Central memory CD8-positive, alpha-beta T cell (primary cell): Measurements from ENCODE around the gene NRCAM.
A peak's percentile ranks its signal among the peaks of the same experiment; 100 is the strongest.
"Not testable (repeated sequence)": the region's sequence is repeated elsewhere in the genome, so short reads cannot be mapped to it uniquely, and the experiment has no call there.

Experiments used
- ATAC-seq: fragments of 150-1000 bp; cut with Tn5 transposase; replicated peaks from 2 replicates; pipeline ENCODE4 v1.10.0; 2022; ENCODE audit warnings: mild to moderate bottlenecking, moderate FRiP score, moderate number of reproducible peaks; ENCODE audit not compliant: poor library complexity, severe bottlenecking; ENCODE audit errors: extremely low read depth
- DNase-seq, 2 donors: peaks; one replicate each; pipeline ENCODE4 v3.0.0; 2021; ENCODE audit warnings: low spot score in 2 of 2
- H3K27ac Mint-ChIP-seq: one replicate; pipeline ENCODE4 v1.8.0; 2022; ENCODE audit warnings: low read depth, mild to moderate bottlenecking, moderate library complexity, mixed read lengths
- H3K27me3 Mint-ChIP-seq: one replicate; pipeline ENCODE4 v1.8.0; 2022; ENCODE audit warnings: mixed read lengths
- H3K36me3 Mint-ChIP-seq: one replicate; pipeline ENCODE4 v1.8.0; 2022; ENCODE audit warnings: mild to moderate bottlenecking, moderate library complexity, mixed read lengths; ENCODE audit not compliant: insufficient read depth
- H3K4me1 Mint-ChIP-seq: one replicate; pipeline ENCODE4 v1.8.0; 2022; ENCODE audit warnings: mixed read lengths
- H3K4me3 Mint-ChIP-seq: one replicate; pipeline ENCODE4 v1.8.0; 2022; ENCODE audit warnings: mild to moderate bottlenecking, moderate library complexity, mixed read lengths
- H3K9me3 Mint-ChIP-seq: one replicate; pipeline ENCODE4 v1.8.0; 2022; ENCODE audit warnings: mixed read lengths

NRCAM gene

DNA sequence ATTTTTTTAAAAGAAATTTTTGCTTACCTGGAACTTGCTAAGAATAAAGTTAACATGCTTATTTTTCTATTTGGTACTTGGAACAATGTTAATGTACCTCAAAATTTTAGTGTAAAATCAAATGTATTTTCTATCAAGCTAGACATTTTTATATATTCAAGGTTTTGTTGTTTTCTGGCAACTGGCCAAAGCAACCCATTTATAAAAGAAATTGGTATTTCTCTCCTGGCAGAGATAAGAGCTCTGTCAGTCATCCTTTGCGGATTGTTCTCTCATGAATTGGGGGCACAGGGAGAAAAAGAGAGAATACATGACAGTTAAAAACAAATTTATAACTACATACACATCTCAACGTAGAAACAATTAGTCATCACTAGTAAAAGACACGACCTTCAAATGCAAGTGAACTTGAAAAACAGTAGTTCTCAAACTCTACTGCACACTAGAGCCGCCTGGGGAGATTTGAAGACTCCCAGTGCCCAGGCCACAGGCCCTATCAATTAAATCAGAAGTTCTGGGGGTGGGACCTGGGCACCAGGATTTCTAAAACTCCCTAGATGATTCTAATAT, 173.7 kb downstream of the NRCAM start:
- DNase-seq, result no peak
- no peak overlapping the region for H3K27ac Mint-ChIP-seq
- H3K4me1 Mint-ChIP-seq, result no peaks in the 10 kb centered on the region
- ATAC-seq, result no peak
- no peak overlapping the region for H3K4me3 Mint-ChIP-seq
- H3K9me3 Mint-ChIP-seq, result peaks cover under 1% of the 10 kb centered on the region
- H3K27me3 Mint-ChIP-seq, result peaks cover 28% of the 10 kb centered on the region
- peaks cover 1% of the 10 kb centered on the region for H3K36me3 Mint-ChIP-seq

DNA sequence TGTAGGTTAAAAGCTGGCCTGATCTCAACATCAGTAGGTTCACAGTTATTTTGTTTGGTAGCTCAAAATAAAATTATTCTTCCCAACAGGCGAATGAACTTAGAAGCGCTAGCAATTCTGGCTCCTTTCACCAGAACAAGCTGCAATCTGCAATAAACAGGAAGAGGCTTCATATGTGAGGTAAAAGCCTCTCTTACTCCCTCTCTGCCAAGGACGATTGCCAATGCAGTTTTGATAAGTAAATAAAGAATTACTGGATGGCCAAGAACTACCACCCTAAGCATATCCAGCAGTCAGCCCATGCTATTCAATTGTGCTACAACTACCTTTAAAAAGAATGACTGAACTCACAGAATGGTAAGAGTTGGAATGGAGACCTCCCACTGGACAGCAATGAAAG, 176.1 kb downstream of the NRCAM start:
- ATAC-seq, result no peak
- H3K4me1 Mint-ChIP-seq, result no peaks in the 10 kb centered on the region
- H3K27ac Mint-ChIP-seq, result no peak overlapping the region
- peaks cover 10% of the 10 kb centered on the region for H3K9me3 Mint-ChIP-seq
- H3K27me3 Mint-ChIP-seq, result peaks cover 14% of the 10 kb centered on the region
- DNase-seq, result no peak
- H3K4me3 Mint-ChIP-seq, result no peak overlapping the region
- H3K36me3 Mint-ChIP-seq, result peaks cover 1% of the 10 kb centered on the region

DNA sequence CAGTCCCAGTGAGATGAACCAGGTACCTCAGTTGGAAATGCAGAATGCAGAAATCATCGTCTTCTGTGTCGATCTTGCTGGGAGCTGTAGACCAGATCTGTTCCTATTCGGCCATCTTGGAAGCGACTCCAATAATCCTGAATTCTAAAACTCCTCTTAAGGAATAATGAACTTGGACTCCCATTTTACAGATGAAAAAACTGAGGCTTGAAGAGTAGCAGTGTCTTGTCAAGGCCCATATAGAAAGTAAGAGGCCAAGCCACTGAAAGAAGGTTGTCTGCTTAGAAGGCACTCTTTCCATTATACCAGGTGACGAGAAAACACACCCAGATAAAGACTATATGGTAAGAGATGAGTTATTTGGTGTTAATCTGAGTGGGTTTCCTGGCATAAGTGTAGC, 177.5 kb downstream of the NRCAM start:
- H3K27ac Mint-ChIP-seq, result no peak overlapping the region
- H3K27me3 Mint-ChIP-seq, result peaks cover under 1% of the 10 kb centered on the region
- ATAC-seq (no peak), DNase-seq (no peak)
- no peaks in the 10 kb centered on the region for H3K4me1 Mint-ChIP-seq
- no peak overlapping the region for H3K4me3 Mint-ChIP-seq
- peaks cover 10% of the 10 kb centered on the region for H3K9me3 Mint-ChIP-seq
- H3K36me3 Mint-ChIP-seq, result peaks cover 1% of the 10 kb centered on the region

DNA sequence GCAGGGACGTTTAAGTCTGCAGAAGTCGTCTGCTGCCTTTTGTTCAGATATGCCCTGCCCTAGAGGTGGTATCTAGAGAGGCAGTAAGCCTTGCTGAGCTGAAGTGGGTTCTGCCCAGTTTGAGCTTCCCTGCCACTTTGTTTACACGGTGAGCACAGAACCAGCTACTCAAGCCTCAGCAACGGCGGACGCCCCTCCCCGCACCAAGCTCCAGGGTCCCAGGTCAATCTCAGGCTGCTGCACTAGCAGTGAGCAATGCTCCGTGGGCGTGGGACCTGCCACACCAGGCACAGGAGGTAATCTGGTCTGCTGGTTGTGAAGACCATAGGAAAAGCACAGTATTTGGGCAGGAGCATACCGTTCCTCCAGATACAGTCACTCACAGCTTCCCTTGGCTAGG, 178.0 kb downstream of the NRCAM start:
- Mint-ChIP-seq H3K27me3 (no peaks in the 10 kb centered on the region), H3K4me3 (no peak overlapping the region), H3K27ac (no peak overlapping the region), H3K9me3 (peaks cover 10% of the 10 kb centered on the region), H3K36me3 (peaks cover 1% of the 10 kb centered on the region), H3K4me1 (no peaks in the 10 kb centered on the region)
- DNase-seq (no peak), ATAC-seq (no peak)

DNA sequence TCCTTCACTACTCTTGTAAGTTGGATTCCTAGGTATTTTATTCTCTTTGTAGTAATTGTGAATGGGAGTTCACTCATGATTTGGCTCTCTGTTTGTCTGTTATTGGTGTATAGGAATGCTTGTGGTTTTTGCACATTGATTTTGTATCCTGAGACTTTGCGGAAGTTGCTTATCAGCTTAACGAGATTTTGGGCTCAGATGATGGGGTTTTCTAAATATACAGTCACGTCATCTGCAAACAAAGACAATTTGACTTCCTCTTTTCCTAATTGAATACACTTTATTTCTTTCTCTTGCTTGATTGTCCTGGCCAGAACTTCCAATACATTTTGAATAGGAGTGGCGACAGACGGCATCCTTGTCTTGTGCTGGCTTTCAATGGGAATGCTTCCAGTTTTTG, 181.8 kb downstream of the NRCAM start:
- ATAC-seq, H3K27me3 Mint-ChIP-seq, H3K27ac Mint-ChIP-seq, H3K36me3 Mint-ChIP-seq, H3K4me1 Mint-ChIP-seq, H3K4me3 Mint-ChIP-seq, DNase-seq: not testable (repeated sequence)
- peaks cover 10% of the 10 kb centered on the region for H3K9me3 Mint-ChIP-seq

DNA sequence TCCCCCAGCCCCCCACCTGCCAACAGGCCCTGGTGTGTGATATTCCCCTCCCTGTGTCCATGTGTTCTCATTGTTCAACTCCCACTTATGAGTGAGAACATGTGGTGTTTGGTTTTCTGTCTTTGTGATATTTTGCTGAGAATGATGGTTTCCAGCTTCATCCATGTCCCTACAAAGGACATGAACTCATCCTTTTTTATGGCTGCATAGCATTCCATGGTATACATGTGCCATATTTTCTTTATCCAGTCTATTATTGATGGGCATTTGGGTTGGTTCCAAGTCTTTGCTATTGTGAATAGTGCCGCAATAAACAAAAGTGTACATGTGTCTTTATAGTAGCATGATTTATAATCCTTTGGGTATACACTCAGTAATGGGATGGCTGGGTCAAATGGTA, 183.3 kb downstream of the NRCAM start:
- peaks cover 10% of the 10 kb centered on the region for H3K9me3 Mint-ChIP-seq

DNA sequence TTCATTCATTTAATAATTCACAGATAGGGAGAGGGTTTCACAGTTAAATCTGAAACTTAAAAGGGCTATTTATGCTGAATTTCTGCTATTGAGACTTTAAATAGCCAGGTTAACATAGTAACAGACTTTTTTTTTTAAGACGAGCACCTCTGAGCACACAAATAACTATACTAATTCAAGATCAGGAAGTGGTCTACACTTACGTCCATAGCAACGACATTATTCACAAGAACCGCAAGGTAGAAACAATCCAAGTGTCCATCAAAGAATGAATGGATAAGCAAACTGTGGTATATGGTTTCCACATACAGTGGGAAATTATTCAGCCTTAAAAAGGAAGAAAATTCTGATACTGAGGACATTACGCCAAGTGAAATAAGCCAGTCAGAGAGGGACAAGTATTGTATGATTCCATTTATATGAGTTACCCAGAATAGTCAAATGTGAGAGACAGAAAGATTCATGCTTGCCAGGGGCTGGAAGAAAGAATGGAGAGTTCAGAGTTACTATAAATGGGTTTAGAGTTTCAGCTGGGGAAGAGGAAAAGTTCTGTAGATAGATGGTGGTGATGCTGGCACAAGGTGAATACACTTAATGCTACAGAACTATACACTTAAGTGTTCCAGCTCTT, 185.7 kb downstream of the NRCAM start:
- Mint-ChIP-seq H3K9me3 (peaks cover 2% of the 10 kb centered on the region), H3K4me1 (no peaks in the 10 kb centered on the region), H3K27ac (no peak overlapping the region), H3K27me3 (no peaks in the 10 kb centered on the region), H3K36me3 (no peaks in the 10 kb centered on the region), H3K4me3 (no peak overlapping the region)
- DNase-seq (no peak), ATAC-seq (no peak)

More for the DNA sequence above, 183.3 kb downstream of the NRCAM start:
- ATAC-seq, H3K4me1 Mint-ChIP-seq, H3K36me3 Mint-ChIP-seq, H3K27me3 Mint-ChIP-seq, H3K4me3 Mint-ChIP-seq, H3K27ac Mint-ChIP-seq, DNase-seq: not testable (repeated sequence)

DNA sequence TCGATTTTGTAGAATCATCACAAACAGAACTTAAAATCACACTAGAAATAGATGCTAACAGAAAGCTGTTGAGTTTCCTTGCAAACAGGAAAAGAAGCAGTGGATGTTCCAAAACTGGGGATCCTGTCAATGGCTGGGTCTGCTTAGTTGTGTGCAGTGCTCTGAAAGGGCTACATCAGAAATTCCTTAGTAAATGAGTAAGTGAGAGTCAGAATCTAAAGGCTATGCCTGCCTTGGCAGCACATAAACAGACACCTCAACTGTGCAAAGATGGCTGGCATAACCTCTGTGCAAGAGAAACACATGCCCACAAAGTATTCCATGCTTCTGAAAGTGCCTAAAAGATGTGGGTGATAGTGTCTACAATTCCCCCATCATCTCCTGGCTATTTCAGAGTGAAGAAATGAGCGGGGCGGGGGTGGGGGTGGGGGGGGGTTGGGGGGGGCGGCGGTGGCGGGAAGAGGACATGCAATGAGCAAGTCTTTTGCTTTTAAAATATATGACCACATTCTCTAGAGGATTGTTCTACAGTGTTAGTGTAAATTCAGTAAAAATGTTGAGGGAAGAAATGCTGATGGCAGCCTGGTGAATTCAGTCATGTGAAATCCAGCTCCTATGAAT, 187.9 kb downstream of the NRCAM start:
- DNase-seq, result no peak
- H3K36me3 Mint-ChIP-seq, result no peaks in the 10 kb centered on the region
- no peaks in the 10 kb centered on the region for H3K27me3 Mint-ChIP-seq
- ATAC-seq, result no peak
- no peaks in the 10 kb centered on the region for H3K9me3 Mint-ChIP-seq
- no peak overlapping the region for H3K27ac Mint-ChIP-seq
- H3K4me3 Mint-ChIP-seq, result no peak overlapping the region
- H3K4me1 Mint-ChIP-seq, result no peaks in the 10 kb centered on the region

DNA sequence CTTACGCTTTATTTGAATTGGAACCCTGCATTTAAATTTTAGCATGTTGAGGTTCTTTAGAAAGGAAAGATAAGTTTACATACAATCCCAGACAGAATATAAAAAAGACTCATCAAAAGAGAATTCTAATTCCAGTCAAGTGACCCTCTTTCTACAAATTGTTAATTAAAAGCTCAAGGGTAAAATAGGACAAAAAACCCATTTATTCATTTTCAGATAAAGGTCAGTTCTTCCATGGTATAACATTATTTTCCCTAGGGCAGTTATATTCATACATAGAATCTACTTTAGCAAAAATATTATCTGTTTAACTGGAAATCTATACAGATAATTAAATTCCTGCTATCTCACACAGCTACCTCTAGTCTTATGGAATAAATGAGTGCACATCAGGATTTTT, 188.6 kb downstream of the NRCAM start:
- DNase-seq (no peak), ATAC-seq (no peak)
- Mint-ChIP-seq H3K27me3 (peaks cover 6% of the 10 kb centered on the region), H3K4me1 (no peaks in the 10 kb centered on the region), H3K4me3 (no peak overlapping the region), H3K27ac (no peak overlapping the region), H3K9me3 (no peaks in the 10 kb centered on the region), H3K36me3 (no peaks in the 10 kb centered on the region)

DNA sequence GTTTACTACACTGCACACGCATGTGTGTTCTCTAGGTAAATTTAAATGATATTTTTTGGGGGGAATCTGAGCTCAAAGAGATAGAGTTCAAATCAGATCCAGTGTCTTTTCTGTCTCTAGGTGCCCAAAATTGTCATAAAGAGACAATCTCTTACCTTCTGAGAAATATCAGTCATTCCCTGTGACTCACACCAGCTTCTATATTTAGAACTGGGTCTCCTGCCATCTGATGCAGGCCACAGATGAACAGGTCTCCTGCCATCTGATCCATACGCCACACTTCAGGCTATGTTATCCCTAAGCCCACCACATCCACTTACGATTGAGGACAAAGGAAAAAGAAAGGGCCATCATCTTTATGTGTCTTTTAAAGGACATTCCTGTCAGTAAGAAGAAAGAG, 189.7 kb downstream of the NRCAM start:
- Mint-ChIP-seq H3K36me3 (no peaks in the 10 kb centered on the region), H3K9me3 (no peaks in the 10 kb centered on the region), H3K27me3 (peaks cover 10% of the 10 kb centered on the region), H3K4me3 (no peak overlapping the region), H3K4me1 (no peaks in the 10 kb centered on the region), H3K27ac (no peak overlapping the region)
- ATAC-seq, result no peak
- no peak for DNase-seq

DNA sequence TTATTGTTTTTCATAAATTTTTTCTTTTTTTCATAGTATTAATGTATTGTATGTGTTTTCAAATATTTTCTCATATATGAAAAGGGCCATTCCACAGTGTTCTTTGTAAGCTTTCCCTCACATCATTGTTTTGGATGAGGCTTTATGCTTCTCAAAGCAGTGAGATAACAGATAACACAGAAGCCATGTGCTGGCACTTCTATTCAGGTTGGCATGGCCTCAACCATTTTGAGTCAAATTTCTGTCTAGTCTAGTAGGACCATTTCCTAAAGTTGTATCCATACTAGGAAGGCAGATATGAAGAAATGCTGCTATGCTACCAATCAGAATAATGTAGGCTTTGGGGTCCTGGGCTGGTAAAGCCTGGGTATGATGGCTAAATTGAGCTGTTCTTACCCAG, 190.2 kb downstream of the NRCAM start:
- Mint-ChIP-seq H3K36me3 (no peaks in the 10 kb centered on the region), H3K27ac (no peak overlapping the region)

DNA sequence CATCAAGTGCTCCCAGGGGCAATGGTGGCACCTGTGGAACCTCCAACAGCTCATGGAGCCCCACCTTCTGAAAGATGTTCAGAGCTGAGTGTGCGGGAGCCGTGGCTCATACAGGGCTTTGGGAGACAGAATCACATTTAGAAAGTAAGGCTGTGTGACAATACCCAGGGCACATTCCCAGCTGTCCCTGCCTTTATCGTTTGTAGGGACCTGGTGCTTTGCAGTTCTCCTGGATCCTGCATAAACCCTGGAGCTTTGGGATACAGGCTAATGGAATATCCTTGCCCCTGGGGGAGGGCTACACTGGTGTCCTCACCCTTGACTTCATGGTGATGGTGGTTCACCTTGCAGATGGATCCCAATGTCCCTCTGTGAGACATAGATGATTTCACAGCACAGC, 191.2 kb downstream of the NRCAM start:
- Mint-ChIP-seq H3K27me3 (peaks cover 10% of the 10 kb centered on the region), H3K36me3 (no peaks in the 10 kb centered on the region), H3K4me1 (no peaks in the 10 kb centered on the region), H3K9me3 (no peaks in the 10 kb centered on the region), H3K27ac (no peak overlapping the region), H3K4me3 (no peak overlapping the region)
- ATAC-seq (no peak), DNase-seq (no peak)

More for the DNA sequence above, 190.2 kb downstream of the NRCAM start:
- H3K27me3 Mint-ChIP-seq, result peaks cover 10% of the 10 kb centered on the region
- no peak overlapping the region for H3K4me3 Mint-ChIP-seq
- ATAC-seq (no peak), DNase-seq (no peak)
- H3K9me3 Mint-ChIP-seq, result no peaks in the 10 kb centered on the region
- H3K4me1 Mint-ChIP-seq, result no peaks in the 10 kb centered on the region

DNA sequence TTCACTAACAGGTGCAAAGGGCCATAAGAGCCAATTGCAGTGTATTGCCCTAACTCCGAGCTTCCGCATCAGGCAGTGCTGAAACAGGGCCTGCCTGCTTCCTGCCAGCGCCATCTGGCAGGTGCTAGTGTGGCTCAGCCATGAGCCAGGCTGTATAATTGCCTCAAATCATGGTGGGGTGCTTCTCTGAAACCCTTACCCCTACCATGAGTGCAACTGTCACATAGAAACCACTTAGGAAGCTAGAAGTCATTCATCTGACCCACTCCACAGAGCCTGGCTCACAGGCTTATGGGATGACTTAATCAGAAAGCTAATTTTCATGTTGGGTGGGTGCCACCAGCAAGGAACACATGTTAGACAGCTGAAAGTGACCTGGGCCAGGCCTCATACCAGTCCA, 192.8 kb downstream of the NRCAM start:
- Mint-ChIP-seq H3K27ac (no peak overlapping the region), H3K27me3 (peaks cover 10% of the 10 kb centered on the region), H3K4me1 (no peaks in the 10 kb centered on the region), H3K9me3 (peaks cover 6% of the 10 kb centered on the region), H3K4me3 (no peak overlapping the region), H3K36me3 (no peaks in the 10 kb centered on the region)
- DNase-seq (no peak), ATAC-seq (peak; percentile 14)
